ENCODE measurements around the gene MINDY4. TPM values are rescaled to one million over a fixed set of nuclear protein-coding genes. Genes with fewer than 3 reads are reported as not detected.

The MINDY4 gene
- total RNA-seq, 6 experiments from 2014 or later: 1.2 to 3.2 (median 2.3) TPM

DNA sequence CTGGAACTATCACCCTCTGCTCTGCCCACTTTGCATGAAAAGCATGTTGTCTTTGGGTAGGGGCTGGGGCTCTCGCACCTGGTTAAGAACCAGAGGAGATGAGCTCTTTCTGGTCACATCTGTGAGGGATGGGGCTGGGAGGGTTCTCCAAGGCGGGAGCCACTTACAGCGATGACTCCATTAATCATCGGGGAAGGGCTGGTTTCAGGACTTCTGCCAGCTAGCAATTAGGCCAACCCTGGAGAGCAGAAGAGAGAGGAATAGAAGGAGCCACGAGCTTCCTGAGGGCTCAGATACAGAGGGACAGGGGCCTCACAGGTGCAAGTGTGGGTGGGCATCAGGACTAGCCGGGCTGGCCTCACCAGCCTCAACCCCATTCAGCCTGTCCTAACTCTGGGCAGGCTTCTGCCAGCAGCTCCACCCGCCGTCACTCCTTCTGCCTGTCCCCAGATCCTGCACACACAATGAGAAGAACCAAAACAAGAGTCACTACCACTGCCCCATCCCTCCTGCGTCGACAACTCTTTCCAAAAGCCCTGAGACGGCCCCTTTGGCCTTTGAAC is 148.9 kb downstream of the MINDY4 start:
- no peak for ATAC-seq
- WGBS (ENCODE audit: insufficient coverage, low coverage, low lambda C conversion rate, missing lambda C conversion rate): 18% methylated on average over 4 of the region's 11 CpGs
- Histone ChIP-seq H3K27ac (no peak overlapping the region), H3K4me1 (no peaks in the 10 kb centered on the region), H3K4me3 (no peak overlapping the region), H3K36me3 (no peaks in the 10 kb centered on the region), H3K27me3 (no peaks in the 10 kb centered on the region), H3K9me3 (no peaks in the 10 kb centered on the region)
- peak; percentile 7 to 29 (median 21) for DNase-seq
- no peak for TF ChIP-seq POLR2A (IDR thresholded peaks at IDR 0.05)
- intact Hi-C loops (cut with DNase I): no loop called here

DNA sequence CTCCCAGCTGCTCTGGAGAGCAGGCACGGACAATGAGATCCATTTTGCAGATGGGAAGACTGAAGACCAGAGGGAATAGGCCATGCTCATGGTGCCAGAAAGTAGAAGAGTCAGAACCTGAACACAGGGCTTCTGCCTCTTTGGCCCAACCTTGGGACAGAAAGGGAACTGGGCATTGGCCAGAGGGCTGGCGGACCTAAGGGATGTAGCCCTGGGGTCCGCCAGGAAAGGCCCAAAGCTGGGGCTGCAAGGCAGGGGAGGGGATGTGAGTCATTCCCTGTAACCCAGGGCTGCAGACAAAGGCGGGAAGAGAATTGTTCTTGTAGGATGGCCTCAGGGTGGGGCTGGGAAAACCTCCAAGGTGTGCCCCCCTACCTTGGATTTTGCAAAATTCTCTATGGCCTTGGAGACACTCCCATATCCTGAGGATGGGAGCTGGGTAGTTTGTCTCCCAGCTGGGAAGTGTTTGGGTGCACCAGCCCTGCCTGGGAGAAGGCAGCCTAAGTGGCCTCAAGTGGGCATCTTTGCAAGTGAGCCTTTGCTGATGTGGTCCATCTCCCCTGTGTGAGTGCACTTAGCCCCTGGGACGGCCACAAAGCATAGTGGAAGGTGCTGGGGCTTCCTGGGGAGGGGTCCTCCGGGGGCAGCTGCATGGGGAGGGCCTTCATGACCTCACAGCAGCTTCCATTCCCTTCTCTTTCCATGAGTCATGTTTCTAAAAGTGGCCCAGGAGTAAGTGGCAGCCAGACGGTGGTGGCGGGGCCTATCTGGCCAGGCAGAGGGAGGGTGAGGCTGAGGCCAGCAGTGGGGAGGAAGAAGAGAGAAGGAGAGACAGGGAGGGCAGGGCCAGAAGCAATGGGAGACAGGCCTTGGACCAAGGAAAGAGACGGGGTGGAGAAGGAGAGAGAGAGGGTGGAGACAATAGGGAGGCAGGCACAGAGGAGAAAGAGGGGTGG is 149.6 kb downstream of the MINDY4 start:
- Histone ChIP-seq H3K27ac (no peak overlapping the region), H3K4me3 (no peak overlapping the region), H3K27me3 (no peaks in the 10 kb centered on the region), H3K36me3 (no peaks in the 10 kb centered on the region), H3K9me3 (no peaks in the 10 kb centered on the region), H3K4me1 (no peaks in the 10 kb centered on the region)
- no peak for TF ChIP-seq POLR2A (IDR thresholded peaks at IDR 0.05)
- no peak for TF ChIP-seq CTCF (IDR thresholded peaks at IDR 0.05)
- 48% methylated on average over 6 of the region's 9 CpGs for WGBS (ENCODE audit: insufficient coverage, low coverage, low lambda C conversion rate, missing lambda C conversion rate)
- intact Hi-C loops (cut with DNase I): no loop called here
- DNase-seq: peak; percentile 23 to 43 (median 41)
- ATAC-seq: peak in 1 of 4 donors; percentile 60

DNA sequence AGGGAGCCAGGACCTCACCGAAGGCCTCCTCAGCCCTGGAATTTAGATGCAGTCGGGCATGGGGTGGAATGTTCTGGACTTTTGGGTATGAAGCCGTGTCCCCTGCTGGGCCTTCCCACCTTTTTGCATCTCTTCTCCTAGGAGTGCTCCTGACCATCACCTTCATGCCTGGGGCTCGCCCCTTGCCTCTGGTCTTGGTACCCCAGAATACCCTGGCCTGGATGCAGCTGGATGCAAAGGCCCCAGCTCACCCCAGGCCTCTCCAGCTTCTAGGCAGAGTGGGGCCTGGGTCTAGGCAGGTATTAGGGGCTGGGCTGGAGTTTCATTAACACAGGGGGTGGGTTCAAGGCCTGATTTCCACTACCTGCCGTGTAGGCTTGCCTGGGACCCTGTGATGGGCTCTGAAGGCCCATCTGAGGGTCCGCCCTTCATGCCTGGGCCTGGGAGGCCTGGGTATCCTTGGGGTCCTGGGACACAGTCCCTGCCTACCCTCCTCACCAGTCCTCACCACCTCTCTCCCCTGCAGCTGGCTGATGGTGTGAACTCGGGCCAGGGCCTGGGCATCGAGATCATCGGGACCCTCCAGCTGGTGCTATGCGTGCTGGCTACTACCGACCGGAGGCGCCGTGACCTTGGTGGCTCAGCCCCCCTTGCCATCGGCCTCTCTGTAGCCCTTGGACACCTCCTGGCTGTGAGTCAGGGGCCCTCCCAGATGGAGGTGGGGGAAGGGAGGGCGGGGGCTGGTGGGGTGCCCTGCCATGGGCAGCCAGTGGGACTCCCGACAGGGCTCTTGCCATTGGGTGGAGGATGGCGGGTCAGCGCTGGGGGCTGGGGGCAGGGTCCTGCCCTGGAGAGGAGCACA is 150.6 kb downstream of the MINDY4 start:
- WGBS (ENCODE audit: insufficient coverage, low coverage, low lambda C conversion rate, missing lambda C conversion rate): 80% methylated on average over 1 of the region's 19 CpGs
- Histone ChIP-seq H3K4me3 (no peak overlapping the region), H3K36me3 (no peaks in the 10 kb centered on the region), H3K9me3 (no peaks in the 10 kb centered on the region), H3K4me1 (no peaks in the 10 kb centered on the region), H3K27ac (no peak overlapping the region), H3K27me3 (no peaks in the 10 kb centered on the region)
- peak in 1 of 4 donors; percentile 4 for ATAC-seq
- peak; percentile 25 to 37 (median 31) for DNase-seq
- intact Hi-C loops (cut with DNase I): no loop called here
- TF ChIP-seq POLR2A (IDR thresholded peaks at IDR 0.05): no peak
- no peak for TF ChIP-seq CTCF (IDR thresholded peaks at IDR 0.05)

- Histone ChIP-seq H3K36me3 (no peaks in the 10 kb centered on the region), H3K27me3 (no peaks in the 10 kb centered on the region), H3K9me3 (no peaks in the 10 kb centered on the region), H3K27ac (no peak overlapping the region), H3K4me3 (no peak overlapping the region), H3K4me1 (no peaks in the 10 kb centered on the region)
- intact Hi-C loops (cut with DNase I): no loop called here
- 80% methylated on average over 4 of the region's 9 CpGs for whole genome bisulfite sequencing (ENCODE audit: insufficient coverage, low coverage, low lambda C conversion rate, missing lambda C conversion rate)
- no peak for TF ChIP-seq POLR2A (IDR thresholded peaks at IDR 0.05)
- TF ChIP-seq CTCF (IDR thresholded peaks at IDR 0.05): no peak
- ATAC-seq: no peak
- peak; percentile 10 to 36 (median 27) for DNase-seq
Measured at GRCh38 chr7:30922596-30922995, 151.4 kb downstream of the MINDY4 start.

Data from right lobe of liver (tissue), 6 donors.